ENCODE measurements around the gene VILL.
A peak's percentile ranks its signal among the peaks of the same experiment; 100 is the strongest.
"Not testable (repeated sequence)": the region's sequence is repeated elsewhere in the genome, so short reads cannot be mapped to it uniquely, and the experiment has no call there.

Gene VILL

DNA sequence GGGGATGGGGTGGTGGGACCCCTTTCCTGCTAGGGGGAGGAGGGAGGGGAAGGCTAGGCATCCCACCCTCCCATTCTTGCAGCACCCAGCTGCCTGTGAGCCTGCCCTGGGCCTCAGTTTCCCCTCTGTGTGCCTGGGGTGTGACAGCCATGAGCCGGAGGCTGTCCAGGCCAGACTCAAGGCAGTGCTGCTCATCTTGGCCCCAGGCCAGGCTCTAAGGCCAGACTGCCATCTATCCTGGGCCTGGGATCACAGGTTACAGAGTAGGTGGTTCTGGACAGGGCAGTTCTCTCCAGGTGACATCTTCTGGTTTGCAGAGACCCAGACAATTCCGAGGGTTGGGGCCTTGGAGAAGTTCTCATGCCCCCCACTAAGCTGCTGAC is 3.3 kb upstream of the VILL start:
- DNase-seq: no peak

DNA sequence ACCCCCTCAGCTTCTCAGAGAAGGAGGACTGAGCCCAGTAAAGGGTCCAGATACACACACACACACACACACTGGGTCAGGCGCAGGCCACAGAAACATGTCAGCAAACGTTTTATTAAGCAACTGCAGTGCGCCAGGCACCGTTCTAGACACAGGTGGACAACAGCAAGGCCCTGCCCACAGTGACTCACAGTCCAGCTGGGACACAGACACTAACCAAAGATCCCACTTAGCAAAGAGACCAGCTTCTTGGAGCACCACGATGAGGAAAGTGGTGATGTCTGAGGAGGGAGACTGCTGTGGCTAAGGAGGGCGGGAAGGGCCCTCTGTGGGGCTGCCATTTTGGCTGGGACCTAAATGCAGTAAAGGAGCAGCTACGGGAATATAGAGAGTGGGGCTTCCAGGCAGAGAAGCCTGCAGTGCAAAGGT is 2.8 kb upstream of the VILL start:
- no peak for DNase-seq

DNA sequence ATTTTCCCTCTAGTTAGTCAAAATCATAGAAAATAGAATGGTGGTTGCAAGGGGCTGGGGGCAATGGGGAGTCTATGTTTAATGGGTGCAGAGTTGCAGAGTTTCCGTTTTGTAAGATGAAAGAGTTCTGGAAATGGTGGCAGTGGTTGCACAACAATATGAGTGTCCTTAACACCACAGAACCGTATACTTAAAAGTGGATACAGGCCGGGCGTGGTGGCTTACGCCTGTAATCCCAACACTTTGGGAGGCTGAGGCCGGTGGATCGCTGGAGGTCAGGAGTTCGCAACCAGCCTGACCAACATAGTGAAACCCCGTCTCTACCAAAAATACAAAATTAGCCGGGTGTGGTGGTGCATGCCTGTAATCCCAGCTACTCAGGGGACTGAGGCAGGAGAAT is 2.2 kb upstream of the VILL start:
- DNase-seq: not testable (repeated sequence)

- no peak for DNase-seq
These were observed 1.6 kb upstream of the VILL start for GRCh38 chr3:37988931-37989525.

DNA sequence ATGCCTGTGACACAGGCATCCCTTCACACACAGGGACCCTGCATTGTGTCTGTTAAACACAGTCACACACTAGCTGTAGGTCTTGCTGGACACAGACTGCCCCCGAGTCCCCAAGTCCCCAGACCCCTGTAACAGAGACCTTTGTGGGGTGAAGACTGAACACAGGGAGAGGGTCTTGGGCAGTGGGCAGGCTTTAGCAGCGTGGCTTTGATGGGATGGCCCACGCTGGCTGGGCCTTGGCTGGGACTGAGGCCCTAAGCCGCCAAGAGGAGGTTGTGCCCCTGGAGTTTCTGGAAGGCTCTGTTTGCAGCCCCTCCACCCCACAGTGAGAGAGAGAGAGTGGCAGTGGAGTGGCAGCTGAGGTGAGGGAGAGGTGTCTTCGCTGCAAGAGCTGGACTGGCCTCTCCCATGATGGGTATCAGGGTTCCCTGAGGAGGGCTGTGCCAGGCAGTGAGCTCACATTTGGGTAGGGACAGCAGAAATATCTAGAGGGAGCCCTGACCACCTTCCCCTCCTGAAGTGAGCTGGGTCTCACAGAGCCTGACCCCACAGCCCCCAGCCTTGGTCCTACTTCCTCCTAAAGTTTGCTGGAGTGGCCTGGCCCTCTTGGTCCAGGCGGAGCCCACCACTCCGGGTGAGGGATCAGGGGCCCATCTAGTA is 635 bp upstream of the VILL start:
- DNase-seq: no peak

- no peak for DNase-seq
These were observed 523 bp downstream of the VILL start for GRCh38 chr3:37991109-37991508.

- peak; percentile 17 for DNase-seq
These were observed 1.2 kb downstream of the VILL start for GRCh38 chr3:37991823-37992222.

DNA sequence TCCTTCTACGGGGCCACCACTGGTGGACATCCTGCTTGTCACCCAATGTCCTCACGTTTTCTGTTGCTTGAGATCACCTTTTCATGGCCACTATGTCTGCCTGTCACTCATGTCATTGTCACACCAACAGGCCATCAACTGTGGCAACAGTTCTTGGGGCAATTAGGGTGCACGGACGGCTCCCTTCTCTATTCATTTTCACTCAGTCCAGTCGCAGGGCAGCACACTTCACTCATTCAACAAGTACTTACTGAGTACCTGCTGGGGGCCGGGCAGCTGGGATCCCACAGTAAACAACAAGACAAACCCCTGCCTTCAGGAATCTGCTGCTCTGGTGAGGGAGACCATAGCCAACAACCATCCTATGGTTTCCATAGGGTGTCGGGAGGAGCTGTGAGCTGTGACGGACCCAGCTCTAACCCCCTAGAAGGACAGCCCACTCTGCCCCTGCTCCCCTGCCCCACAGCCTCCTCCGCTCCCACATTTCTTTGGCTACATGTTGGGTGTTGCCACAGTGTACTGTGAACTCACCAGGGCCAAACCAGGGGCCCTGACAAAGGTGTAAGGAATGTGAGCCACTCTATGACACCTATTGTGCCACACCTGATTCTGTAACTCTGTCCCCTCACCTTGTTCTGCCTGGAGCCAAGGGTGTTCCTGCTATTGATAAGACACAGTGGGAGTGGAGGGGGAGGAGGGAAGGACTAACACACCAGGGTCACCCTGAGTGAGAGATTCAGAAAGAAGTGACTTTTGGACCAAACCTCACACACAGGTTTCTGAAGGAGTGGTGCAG is 1.9 kb downstream of the VILL start:
- peak; percentile 14 for DNase-seq

DNA sequence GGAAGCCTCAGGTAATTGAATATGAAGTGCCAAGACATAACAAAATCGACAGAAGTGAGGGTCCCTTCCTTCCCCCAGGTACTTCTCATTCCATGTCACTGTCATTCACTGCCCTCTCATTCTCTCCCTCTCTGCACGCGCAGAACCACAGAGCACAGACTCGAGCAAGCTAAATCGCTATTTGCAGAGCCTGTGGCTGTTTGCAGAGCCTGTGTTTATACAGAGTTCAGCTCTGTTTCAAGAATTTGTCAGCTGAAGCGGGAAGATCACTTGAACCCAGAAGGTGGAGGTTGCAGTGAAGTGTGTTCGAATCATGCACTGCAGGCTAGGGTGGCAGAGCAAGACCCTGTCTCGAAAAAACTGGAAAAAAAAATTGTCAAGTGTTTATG is 2.5 kb downstream of the VILL start:
- peak; percentile 14 for DNase-seq

DNA sequence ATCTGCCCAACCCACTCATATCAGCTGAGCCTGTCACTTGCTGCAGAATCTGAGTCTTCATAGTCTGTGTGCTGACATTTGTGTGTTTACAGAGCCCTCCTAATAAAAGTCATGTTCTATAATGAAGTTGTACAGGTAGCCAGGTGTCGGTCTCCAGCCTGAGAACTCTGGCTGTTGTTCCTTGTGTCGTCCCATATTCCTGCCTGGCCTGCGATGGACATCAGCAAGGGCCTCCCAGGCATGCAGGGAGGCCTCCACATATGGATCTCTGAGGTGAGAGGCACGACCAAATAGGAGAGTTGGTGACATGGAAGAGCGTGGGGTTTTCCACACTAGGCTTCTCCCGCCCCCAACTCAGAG is 2.9 kb downstream of the VILL start:
- DNase-seq: no peak

DNA sequence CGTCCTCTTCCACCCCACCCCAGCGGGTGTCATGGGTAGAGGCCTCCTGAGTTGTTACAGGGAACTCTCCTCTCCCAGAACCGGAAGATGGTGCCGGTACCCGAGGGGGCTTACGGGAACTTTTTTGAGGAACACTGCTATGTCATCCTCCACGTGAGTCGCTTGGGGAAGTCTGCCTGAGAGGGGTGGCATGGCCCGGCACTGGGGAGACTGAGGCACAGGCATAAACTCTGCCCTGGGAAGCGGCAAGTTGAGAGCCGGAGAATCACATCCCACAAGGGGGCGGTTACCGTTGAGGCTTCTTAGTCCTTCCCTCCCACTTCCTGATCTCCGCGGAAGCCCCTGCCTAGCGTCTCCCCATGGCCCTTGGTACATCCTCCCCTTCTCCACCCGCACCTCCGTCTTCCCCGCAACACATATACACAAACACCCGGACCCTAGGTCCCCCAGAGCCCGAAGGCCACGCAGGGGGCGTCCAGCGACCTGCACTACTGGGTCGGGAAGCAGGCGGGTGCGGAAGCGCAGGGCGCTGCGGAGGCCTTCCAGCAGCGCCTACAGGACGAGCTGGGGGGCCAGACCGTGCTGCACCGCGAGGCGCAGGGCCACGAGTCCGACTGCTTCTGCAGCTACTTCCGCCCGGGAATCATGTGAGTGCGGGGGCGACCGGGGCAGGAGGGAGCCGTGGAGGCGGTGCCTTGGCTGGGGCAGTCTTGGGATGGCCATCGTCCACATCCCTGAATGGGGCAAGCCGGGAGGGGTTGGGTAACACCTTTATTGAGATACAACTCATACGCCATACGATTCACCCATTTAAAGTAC is 3.4 kb downstream of the VILL start:
- DNase-seq: peak; percentile 62

DNA sequence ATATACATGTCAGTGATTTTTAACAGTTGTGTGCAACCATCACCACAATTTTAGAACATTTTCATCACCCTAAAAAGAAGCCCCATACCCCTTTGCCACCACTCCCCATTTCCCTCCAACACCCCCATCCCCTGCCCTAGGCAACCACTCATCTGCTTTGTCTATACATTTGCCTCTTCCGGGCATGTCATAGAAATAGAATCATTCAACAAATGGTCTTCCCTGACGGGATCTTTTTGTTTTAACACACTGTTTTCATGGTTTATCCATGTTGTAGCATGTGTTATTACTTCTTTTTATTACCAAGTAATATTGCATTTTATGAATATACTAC is 4.0 kb downstream of the VILL start:
- DNase-seq: no peak

- DNase-seq: peak; percentile 22
These were observed 5.4 kb downstream of the VILL start for GRCh38 chr3:37995652-37996641.

DNA sequence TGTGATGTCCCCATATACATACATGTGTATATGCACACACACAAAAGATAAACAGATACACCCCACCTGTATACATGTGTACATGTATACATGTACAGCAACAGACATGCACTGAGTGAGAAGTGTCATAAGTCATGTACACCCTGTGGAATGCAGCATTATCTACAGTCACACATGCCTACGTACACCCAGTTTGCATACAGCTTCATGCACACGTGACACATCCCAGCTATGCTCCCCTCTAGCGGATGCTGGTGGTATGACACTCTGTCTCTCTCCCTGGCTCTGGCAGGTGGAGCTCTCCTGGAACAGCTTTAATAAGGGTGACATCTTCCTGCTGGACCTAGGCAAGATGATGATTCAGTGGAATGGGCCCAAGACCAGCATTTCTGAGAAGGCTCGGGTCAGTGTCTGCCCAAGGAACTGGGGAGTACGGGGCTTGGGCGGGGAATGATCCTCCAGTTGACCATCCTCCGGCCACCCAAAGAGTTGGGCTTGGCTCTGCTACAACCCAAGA is 6.3 kb downstream of the VILL start:
- DNase-seq: peak; percentile 80

- DNase-seq: no peak
These were observed 6.8 kb downstream of the VILL start for GRCh38 chr3:37997342-37997741.

DNA sequence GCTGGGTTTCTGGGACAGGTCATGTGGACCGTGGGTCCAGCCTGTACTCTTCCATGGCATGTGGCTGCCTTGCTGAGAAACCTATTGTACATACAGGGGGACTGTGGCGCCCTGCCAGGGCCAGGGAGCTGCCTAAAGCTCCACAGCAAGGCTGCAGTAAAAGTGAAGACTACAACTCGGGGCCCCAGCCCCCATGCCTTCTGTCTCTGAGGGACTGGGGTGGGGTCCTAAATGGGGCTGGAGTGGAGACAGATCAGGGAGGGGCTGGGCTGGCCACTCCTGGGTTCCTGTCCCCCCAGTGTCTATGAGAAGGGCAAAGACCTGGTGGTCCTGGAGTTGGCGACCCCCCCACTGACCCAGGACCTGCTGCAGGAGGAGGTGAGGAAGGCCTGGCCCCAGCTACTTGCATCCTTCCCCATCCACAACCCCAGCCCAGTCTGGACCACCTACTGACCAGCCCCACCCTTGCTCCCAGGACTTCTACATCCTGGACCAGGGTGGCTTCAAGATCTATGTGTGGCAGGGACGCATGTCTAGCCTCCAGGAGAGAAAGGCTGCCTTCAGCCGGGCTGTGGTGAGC is 7.3 kb downstream of the VILL start:
- peak; percentile 24 for DNase-seq

GRCh38 chr3:37999836-38000235 is 9.2 kb downstream of the VILL start:
- peak; percentile 16 for DNase-seq

DNA sequence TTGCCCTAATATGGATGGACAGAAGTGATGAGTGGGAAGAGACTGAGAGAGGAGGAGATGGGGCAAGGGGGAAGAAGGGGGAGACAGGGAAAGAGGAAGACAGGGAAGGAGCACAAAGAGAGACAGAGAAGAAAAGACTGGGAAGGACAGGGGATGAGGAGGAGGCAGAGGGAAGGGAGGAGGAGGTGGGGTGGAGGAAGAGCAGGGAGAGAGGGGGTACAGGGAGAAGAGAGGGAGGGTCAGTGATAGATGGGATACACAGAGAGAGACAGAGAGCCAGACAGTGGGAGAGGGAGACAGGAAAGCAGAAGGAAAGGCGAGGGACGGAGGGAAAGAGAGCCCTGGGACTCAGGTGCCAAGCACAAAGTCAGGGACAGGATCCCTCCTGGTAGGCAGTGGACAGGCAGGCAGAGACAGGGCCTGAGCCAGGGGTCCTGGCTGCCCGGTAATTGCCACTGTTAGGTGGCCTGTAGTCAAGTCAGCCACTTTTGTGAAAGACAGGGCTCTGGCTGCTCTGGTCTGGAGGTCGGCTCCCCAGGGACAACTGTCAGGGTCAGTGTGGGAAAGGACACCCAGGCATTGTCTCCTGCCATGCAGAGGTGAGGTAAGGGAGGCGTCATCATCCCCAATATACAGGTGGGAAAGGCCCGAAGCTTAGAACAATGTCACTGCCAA is 9.8 kb downstream of the VILL start:
- DNase-seq: peak; percentile 17

- DNase-seq: peak; percentile 17
These were observed 10.4 kb downstream of the VILL start for GRCh38 chr3:38000965-38001455.

DNA sequence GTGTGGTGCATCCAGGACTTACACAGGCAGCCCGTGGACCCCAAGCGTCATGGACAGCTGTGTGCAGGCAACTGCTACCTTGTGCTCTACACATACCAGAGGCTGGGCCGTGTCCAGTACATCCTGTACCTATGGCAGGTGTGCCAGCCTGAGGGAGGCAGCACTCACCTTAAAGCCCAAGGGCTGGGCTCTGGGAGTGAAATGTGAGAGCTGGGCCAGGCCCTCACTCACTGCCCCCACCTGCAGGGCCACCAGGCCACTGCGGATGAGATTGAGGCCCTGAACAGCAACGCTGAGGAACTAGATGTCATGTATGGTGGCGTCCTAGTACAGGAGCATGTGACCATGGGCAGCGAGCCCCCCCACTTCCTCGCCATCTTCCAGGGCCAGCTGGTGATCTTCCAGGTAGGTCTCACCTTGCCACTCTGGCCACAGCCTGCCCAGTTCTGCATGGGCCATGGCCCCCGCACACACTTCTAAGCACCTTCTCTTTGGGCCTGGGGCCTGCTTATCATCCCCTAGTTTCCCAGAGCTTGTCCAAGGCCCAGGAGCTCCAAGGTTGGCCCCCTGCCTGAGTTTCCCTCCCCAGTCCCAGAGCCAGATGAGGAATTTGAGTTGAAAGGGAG is 11.0 kb downstream of the VILL start:
- peak; percentile 18 for DNase-seq

Data from activated T-cell treated with anti-CD3 and anti-CD28 coated beads, Interleukin-2, amount 50 U/mL, for 1 hour (primary cell).